ENCODE measurements around the gene TLX1.
A peak's percentile ranks its signal among the peaks of the same experiment; 100 is the strongest.

Gene TLX1

DNA sequence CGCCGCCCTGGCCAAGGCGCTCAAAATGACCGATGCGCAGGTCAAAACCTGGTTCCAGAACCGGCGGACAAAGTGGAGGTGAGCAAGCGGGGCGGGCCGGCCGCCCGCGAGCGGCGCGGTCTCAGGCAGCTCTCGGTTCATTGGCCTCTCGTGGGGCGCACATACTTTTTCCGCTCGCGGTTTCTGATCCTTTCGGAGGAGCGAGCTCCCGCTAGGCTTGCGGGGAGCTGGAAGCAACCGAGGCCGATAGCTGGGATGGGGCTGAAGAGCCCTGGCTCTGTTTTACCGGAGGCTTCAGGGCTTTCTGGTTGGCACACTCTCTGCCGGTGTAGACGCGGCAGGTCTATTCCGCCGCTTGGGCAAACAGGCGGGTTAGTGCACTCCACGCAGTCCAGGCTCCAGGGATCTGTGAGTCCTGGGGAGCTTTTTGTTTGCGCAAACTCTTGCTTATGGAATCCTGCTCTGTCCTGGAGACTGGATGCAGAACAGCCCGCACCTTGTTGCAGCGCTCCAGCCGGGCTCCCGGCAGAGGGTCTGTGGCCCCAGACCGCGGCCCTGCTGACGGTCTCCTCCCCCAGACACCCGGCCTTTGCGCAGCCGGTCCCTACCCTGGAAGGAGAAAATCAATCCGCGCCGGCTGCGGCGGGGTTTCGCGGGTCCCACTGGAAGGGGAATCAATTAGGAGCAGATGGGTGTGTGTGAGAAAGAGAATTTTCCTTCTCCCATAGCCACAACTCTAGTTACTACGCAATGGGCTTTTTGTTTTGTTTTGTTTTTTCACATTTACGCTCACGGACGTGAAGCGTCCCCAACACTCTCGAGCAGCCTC, 3.4 kb downstream of the TLX1 start:
- DNase-seq (ENCODE audit: low spot score), result no peak

DNA sequence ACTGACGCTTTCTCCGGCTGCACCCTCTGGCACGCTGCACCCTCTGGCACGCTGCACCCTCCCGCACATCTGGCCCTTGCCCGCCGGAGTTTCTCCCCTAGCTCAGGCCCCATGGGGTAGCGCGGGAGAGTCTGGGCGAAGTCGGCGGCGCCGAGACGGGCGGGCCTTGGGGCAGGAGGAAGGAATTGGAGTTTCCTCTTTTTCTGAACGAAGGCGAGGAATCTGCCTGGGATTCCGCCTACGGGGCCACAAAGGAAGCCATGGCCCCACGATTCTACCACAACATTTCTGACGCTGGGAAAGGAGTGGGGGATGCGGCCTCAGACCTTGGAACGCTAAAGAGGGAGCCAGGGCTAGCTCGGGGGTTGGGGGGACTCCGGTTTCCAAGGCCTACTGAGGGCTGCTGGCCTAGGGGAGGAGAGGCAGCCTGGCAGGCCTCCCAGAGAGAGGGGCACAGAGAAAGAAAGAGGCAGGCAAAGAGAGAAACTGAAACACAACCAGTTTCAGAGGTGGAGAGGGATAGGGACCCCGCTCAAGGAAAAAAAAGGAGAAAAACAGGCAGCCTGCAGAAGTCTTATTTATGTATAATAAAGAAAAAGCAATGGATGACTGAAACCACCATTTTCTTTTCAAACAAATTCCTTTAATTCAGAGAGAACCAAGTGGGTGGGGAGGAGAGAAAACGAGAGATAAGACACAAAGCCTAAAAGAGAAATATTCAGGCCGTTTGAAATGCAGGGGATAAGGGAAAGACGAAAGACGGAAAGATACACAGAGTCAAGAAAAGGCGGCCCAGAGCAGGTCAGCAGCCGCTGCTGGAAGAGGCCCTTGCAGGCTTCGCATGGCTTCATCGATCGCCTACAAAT, 4.3 kb downstream of the TLX1 start:
- no peak for DNase-seq (ENCODE audit: low spot score)

- no peak for DNase-seq (ENCODE audit: low spot score)
These were observed 5.1 kb downstream of the TLX1 start for GRCh38 chr10:101136007-101136707.

DNA sequence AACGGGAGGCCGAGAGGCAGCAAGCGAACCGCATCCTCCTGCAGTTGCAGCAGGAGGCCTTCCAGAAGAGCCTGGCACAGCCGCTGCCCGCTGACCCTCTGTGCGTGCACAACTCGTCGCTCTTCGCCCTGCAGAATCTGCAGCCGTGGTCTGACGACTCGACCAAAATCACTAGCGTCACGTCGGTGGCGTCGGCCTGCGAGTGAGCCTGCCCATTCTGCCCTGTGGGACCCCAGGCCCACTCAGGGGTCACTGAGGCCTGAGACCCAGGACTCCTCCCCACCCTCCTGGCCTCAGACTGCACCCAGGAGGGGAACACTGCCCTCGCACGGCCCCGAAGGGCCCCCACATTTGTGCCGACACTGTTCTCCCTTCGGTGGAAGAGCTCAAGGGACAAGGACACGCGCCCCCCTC, 5.6 kb downstream of the TLX1 start:
- DNase-seq (ENCODE audit: low spot score), result no peak

GRCh38 chr10:101137271-101137670, 6.2 kb downstream of the TLX1 start:
- no peak for DNase-seq (ENCODE audit: low spot score)

- DNase-seq (ENCODE audit: low spot score), result no peak
These were observed 7.8 kb downstream of the TLX1 start for GRCh38 chr10:101138788-101139420.

GRCh38 chr10:101139421-101139911, 8.4 kb downstream of the TLX1 start:
- peak; percentile 55 for DNase-seq (ENCODE audit: low spot score)

DNA sequence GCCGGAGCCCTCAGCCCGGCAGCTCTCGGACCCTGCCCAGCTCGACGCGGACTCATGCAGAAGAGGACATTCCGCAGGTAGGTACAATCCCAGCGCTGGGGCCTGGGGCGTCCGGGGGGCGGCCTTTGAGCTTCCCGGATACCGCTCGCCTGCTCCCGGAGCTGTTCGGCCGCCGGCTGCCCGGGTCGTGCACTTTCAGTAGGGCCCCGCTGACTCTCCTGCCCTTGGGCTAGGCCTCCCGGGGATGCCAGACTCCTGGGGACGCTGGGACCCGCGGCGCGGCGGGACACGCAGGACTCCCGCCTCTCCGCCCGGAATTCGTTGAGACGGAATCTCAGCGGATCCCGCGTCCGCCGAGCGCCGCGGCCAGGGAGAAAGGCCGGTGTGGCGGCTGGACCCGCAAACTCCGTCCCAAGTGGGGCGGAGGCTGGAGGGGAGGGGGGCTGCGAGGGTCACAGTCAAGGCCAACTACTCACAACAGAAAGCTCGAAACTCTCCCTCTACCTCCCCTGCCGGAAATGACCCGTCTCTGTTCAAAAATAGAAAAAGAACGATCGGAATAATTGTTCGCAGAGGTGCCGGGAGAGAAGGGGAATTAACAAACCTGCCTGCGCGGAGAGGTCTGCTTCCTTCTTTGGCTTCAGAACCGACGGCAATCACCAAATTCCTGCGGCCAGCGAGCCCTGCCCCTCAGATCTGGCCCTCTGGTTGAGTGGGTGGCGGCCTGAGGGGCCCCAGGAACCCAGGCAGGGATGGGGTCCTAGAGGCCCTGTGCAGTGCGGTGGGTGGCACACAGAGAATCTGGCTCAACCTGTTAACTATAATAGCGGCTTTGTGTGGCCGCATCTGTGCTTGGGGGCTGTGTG, 9.2 kb downstream of the TLX1 start:
- DNase-seq (ENCODE audit: low spot score), result no peak

- no peak for DNase-seq (ENCODE audit: low spot score)
These were observed 10.0 kb downstream of the TLX1 start for GRCh38 chr10:101140950-101141615.

DNA sequence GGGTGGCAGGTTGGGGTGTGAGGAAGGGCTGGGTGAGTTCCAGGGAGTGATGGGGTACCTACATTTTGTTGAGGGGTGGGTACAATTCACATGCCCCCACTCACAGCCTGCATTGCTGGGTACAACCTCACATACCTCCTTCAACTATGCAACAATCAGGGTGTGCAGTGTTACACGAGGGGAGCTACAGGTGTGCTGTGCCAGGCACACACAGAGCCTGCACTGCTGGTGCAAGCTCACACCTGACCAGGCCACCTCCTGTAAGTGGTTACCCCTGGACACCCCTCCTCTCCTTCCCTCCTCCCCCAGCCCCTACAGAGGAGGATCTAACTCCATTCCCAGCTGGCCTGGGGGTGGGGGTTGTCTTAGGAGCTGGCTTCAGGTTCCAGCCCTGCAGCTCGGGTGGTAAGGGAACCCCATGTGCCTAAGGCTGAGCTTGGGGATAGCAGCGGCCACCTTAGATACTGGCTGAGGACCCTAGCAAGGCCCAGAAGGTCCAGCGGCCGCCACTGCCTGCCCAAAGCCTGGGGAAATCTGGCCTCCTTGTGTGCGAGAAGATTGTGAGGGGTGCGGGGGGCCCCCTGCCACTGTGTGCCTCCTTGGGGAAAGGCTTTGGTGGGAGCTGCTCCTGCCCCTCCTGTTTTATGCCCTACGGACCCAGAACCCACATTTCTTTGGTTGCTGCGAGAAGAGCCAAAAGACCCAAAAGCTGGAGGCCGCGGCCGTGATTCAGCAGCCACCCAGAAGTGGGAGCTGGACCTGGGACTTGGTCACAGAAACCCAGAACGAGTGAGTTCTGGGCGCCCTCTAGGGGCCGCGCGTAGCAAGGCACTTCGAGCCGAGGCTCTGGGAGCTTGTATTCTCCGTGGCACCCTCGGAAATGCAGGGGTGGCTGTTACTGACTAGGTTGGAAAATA, 10.8 kb downstream of the TLX1 start:
- peak; percentile 94 for DNase-seq (ENCODE audit: low spot score)

DNA sequence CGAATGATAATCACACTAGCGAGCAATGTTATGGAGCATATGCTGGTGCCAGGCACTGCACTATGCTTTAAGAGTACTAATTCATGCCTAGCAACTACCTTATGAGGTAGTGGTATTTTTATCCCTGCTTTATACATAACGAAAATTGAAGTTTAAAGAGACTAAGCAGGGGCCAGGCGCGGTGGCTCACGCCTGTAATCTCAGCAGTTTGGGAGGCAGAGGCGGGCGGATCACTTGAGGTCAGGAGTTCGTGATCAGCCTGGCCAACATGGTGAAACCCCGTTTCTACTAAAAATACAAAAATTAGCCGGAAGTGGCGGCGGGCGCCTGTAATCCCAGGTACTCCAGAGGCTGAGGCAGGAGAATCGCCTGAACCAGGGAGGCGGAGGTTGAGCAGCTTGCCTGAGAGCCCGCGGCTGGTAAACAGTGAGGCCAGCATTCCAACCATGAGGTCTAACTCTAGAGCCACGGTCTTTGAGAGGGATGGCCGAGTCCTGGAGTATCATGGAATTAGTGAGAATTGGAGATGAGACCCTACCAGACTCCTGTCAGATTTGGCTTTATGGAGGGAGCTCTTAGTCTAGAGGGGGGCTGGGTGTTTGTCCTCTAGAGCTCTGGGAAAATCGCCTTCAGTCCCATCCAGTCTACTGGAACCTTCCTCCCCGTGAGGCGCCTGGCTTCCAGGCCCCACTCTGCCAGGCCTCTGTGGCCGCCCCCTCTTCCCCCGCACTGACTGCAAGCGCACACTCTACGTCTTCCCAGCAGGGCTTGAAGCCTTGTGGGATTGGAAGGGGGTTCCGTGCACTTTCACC, 11.6 kb downstream of the TLX1 start:
- no peak for DNase-seq (ENCODE audit: low spot score)

GRCh38 chr10:101143345-101143630, 12.2 kb downstream of the TLX1 start:
- DNase-seq (ENCODE audit: low spot score), result no peak

- DNase-seq (ENCODE audit: low spot score), result no peak
These were observed 13.0 kb downstream of the TLX1 start for GRCh38 chr10:101144053-101144452.

- no peak for DNase-seq (ENCODE audit: low spot score)
These were observed 14.0 kb downstream of the TLX1 start for GRCh38 chr10:101145145-101145544.

GRCh38 chr10:101145750-101146391, 14.8 kb downstream of the TLX1 start:
- no peak for DNase-seq (ENCODE audit: low spot score)

DNA sequence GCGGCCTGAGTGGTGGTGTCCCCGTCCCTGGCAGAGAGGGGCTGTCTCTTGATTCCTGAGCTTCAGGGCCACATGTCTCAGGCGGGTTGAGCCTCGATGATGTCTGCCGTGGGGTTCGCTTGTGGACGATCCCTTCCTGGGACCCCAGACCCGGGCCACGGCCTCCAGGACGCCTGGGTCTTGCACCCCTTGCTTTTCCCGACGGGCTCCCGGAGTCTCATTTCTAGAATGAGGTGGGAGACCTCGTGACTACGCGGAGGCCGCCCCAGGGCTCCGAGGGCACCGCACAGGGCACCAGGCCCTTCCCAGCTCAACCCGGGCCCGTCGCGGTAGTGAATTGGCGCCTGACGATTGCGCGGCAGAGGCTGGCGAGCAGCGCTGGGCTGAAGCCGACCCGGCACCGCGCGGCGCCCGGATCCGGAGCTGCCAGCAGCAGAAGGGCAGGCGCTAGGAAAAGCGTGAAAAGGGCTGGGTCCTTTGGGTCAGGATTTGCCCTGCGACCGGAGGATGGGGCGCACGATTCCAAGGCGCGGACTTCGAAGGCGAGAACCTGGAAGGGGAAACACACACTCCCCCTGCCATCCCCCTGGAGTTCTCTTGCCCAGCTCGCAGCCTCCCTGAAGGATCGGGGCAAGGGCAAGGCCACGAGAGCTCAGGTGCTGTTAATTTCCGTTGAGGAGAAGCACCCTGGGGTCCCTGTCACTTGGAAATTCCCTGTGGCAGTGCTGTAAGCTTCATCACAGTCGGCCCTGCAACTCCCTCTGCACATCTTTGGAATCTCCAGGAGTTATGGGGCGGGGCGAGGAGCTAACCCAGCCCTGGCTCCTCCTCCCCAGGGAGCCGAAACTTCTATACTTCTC, 15.5 kb downstream of the TLX1 start:
- DNase-seq (ENCODE audit: low spot score), result peak; percentile 46

DNA sequence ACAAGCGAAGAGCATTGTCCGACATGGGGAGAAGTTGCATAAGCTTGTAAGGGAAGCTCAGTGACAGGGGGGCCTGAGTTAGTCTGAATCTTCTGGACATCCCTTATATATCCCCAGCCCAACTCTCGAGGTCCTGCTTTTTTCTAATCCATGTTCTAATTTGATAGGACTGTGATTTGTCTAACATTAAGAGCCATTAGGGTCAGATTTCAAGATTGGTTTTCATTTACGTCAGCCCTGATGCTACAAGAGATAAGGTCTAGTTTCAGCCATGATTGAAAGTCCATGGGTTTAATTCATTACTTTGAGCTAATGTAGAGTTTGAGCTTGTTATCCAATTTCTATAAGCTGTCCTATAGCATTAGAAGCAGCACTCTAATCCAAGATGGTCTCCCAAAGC, 20.3 kb downstream of the TLX1 start:
- no peak for DNase-seq (ENCODE audit: low spot score)

Measured in GM03348 (cell line).